IMR-90 (cell line): Measurements from ENCODE around the gene S100A4. TPM values are rescaled to one million over a fixed set of nuclear protein-coding genes. Genes with fewer than 3 reads are reported as not detected.

Experiments
- ATAC-seq: fragments of 200-7000 bp; cut with Tn5 transposase; 2 replicates; pipeline ENCODE4 v1.9.1; 2020; ENCODE audit warnings: low read depth, mild to moderate bottlenecking, moderate library complexity
- BruUV-seq: library from RNA; stranded (reverse); fragments of 400-500 nt; replicated peaks from 2 replicates; lab custom pipeline; 2021; lab: Mats Ljungman, UMichigan
- CTCF ChIA-PET: fragments of 300-600 bp; formaldehyde crosslinking; extraction: SDS; loops from one replicate; lab custom pipeline; 2021; ENCODE audit warnings: antibody characterized with exemption; lab: Yijun Ruan, JAX
- POLR2A ChIA-PET: fragments of 300-600 bp; sonication (Branson Sonifier 250); formaldehyde crosslinking; loops from one replicate; lab custom pipeline; 2022; ENCODE audit warnings: antibody characterized with exemption; ENCODE audit not compliant: unreplicated experiment; lab: Charles Lee
- DNase-seq: peaks from one replicate; pipeline ENCODE4 v3.0.0; 2013
- H2AFZ ChIP-seq: replicated peaks from 2 replicates; pipeline ENCODE3; 2013; ENCODE audit warnings: low read length, mild to moderate bottlenecking; ENCODE audit not compliant: poor library complexity
- H2AK5ac ChIP-seq: 2 replicates; pipeline ENCODE4 v1.6.1; 2013; ENCODE audit warnings: low read depth, low read length, inconsistent platforms
- H2AK9ac ChIP-seq: replicated peaks from 2 replicates; pipeline ENCODE3; 2013; ENCODE audit warnings: mild to moderate bottlenecking, low read depth, low read length, moderate library complexity; ENCODE audit not compliant: poor library complexity
- H2BK120ac ChIP-seq: 2 replicates; pipeline ENCODE4 v1.6.1; 2013; ENCODE audit warnings: low read depth, low read length, inconsistent platforms
- H2BK15ac ChIP-seq: 3 replicates; pipeline ENCODE4 v1.6.1; 2013; ENCODE audit warnings: low read depth, low read length, inconsistent platforms
- H2BK20ac ChIP-seq: 2 replicates; pipeline ENCODE4 v1.6.1; 2013; ENCODE audit warnings: low read depth, mild to moderate bottlenecking, inconsistent platforms, low read length, moderate library complexity
- H2BK5ac ChIP-seq: 2 replicates; pipeline ENCODE4 v1.6.1; 2013; ENCODE audit warnings: mild to moderate bottlenecking, low read depth, low read length, inconsistent platforms; ENCODE audit not compliant: poor library complexity, severe bottlenecking
- H3K14ac ChIP-seq: replicated peaks from 2 replicates; pipeline ENCODE4 v1.6.1; 2013; ENCODE audit warnings: low read depth, low read length, inconsistent platforms
- H3K18ac ChIP-seq: 2 replicates; pipeline ENCODE4 v1.6.1; 2013; ENCODE audit warnings: low read depth, low read length, control low read depth
- H3K23ac ChIP-seq: 2 replicates; pipeline ENCODE4 v1.6.1; 2013; ENCODE audit warnings: low read depth, low read length, inconsistent platforms
- H3K27ac ChIP-seq: 2 replicates; pipeline ENCODE4 v1.5.1; 2013; ENCODE audit warnings: mild to moderate bottlenecking, control low read depth, low read length; ENCODE audit not compliant: insufficient read depth
- H3K27me3 ChIP-seq: 2 replicates; pipeline ENCODE4 v1.6.1; 2013; ENCODE audit warnings: low read length; ENCODE audit not compliant: control insufficient read depth, insufficient read depth
- H3K36me3 ChIP-seq: 2 replicates; pipeline ENCODE4 v1.6.1; 2013; ENCODE audit warnings: low read length, mixed read lengths; ENCODE audit not compliant: control insufficient read depth, insufficient read depth
- H3K4ac ChIP-seq: 2 replicates; pipeline ENCODE4 v1.6.1; 2013; ENCODE audit warnings: low read depth, low read length, inconsistent platforms
- H3K4me1 ChIP-seq: 2 replicates; pipeline ENCODE4 v1.6.1; 2013; ENCODE audit warnings: low read length, mixed read lengths; ENCODE audit not compliant: control insufficient read depth, insufficient read depth
- H3K4me2 ChIP-seq: 2 replicates; pipeline ENCODE4 v1.6.1; 2013; ENCODE audit warnings: low read depth, mild to moderate bottlenecking, control low read depth, low read length, moderate library complexity
- H3K4me3 ChIP-seq: 2 replicates; pipeline ENCODE4 v1.5.1; 2013; ENCODE audit warnings: low read depth, mild to moderate bottlenecking, control low read depth, low read length, moderate library complexity; ENCODE audit not compliant: insufficient read depth
- H3K56ac ChIP-seq: 2 replicates; pipeline ENCODE4 v1.6.1; 2013; ENCODE audit warnings: low read length, inconsistent platforms; ENCODE audit not compliant: insufficient read depth; ENCODE audit errors: extremely low read depth
- H3K79me1 ChIP-seq, 2 experiments: 2 replicates each; pipeline ENCODE4 v1.6.1; 2013; ENCODE audit warnings: low read length in 2 of 2, inconsistent platforms in 1 of 2, low read depth in 1 of 2
- H3K9ac ChIP-seq: 2 replicates; pipeline ENCODE4 v1.6.1; 2013; ENCODE audit warnings: low read depth, low read length, control low read depth
- H3K9me1 ChIP-seq: 2 replicates; pipeline ENCODE4 v1.6.1; 2013; ENCODE audit warnings: low read length, inconsistent platforms; ENCODE audit not compliant: insufficient read depth
- H3K9me3 ChIP-seq: 2 replicates; pipeline ENCODE4 v1.6.1; 2013; ENCODE audit warnings: low read length; ENCODE audit not compliant: control insufficient read depth, insufficient read depth
- H4K20me1 ChIP-seq: 2 replicates; pipeline ENCODE4 v1.6.1; 2013; ENCODE audit warnings: low read length, inconsistent platforms; ENCODE audit not compliant: insufficient read depth
- H4K5ac ChIP-seq: 2 replicates; pipeline ENCODE4 v1.6.1; 2013; ENCODE audit warnings: mild to moderate bottlenecking, low read depth, low read length, control low read depth
- H4K8ac ChIP-seq, 2 experiments: 2 replicates each; pipeline ENCODE4 v1.6.1; 2013; ENCODE audit warnings: low read depth in 2 of 2, low read length in 2 of 2, control low read depth in 1 of 2, inconsistent platforms in 1 of 2
- H4K91ac ChIP-seq: 2 replicates; pipeline ENCODE4 v1.6.1; 2013; ENCODE audit warnings: low read depth, low read length, inconsistent platforms; ENCODE audit not compliant: insufficient read depth
- BHLHE40 ChIP-seq: fragments of 150-350 bp; IDR thresholded peaks from 2 replicates; pipeline ENCODE4 v1.6.1; 2016; ENCODE audit warnings: mild to moderate bottlenecking, low read depth, low read length
- CHD1 ChIP-seq: IDR thresholded peaks from 2 replicates; pipeline ENCODE4 v1.6.1; 2012; ENCODE audit warnings: low read depth, low read length, improper control_type of control experiment
- FOS ChIP-seq: fragments of 150-350 bp; IDR thresholded peaks from 2 replicates; pipeline ENCODE4 v1.6.1; 2016; ENCODE audit warnings: low read depth, low read length
- MAFK ChIP-seq: IDR thresholded peaks from 2 replicates; pipeline ENCODE4 v1.6.1; 2012; ENCODE audit warnings: low read depth, low read length, improper control_type of control experiment
- MAZ ChIP-seq: IDR thresholded peaks from 2 replicates; pipeline ENCODE4 v1.6.1; 2012; ENCODE audit warnings: low read depth, mild to moderate bottlenecking, low read length, improper control_type of control experiment, moderate library complexity, borderline replicate concordance
- MXI1 ChIP-seq: IDR thresholded peaks from 2 replicates; pipeline ENCODE4 v1.6.1; 2012; ENCODE audit warnings: low read depth, mild to moderate bottlenecking, low read length, moderate library complexity, borderline replicate concordance
- POLR2A ChIP-seq: IDR thresholded peaks from 2 replicates; pipeline ENCODE4 v1.6.1; 2012; ENCODE audit warnings: mild to moderate bottlenecking, low read depth, low read length
- RCOR1 ChIP-seq: IDR thresholded peaks from 2 replicates; pipeline ENCODE4 v1.6.1; 2012; ENCODE audit warnings: mild to moderate bottlenecking, low read length, improper control_type of control experiment; ENCODE audit not compliant: insufficient replicate concordance
- RFX5 ChIP-seq: IDR thresholded peaks from 2 replicates; pipeline ENCODE4 v1.8.0; 2012; ENCODE audit warnings: low read depth, mild to moderate bottlenecking, low read length, moderate library complexity
- WGBS, 2 experiments: methylation state at CpG; one replicate each; pipeline versions ENCODE4 v1.1.5 to v1.1.7; 2013; ENCODE audit warnings: missing lambda C conversion rate in 2 of 2; ENCODE audit not compliant: insufficient read length in 1 of 2; ENCODE audit errors: extremely low coverage in 2 of 2; 5-methylcytosine and 5-hydroxymethylcytosine counted together
- dilution Hi-C: fragments of 300-500 bp; cut with HindIII; formaldehyde crosslinking; loops from one replicate; pipeline ENCODE4 v1.14.3; 2018; ENCODE audit warnings: low sequenced_read_pairs; ENCODE audit not compliant: unreplicated experiment
- in situ Hi-C: fragments of 300-500 bp; cut with MboI; formaldehyde crosslinking; loops from 3 replicates; pipeline ENCODE4 v1.14.3; 2019; ENCODE audit warnings: low sequenced_read_pairs, inconsistent platforms, mixed read lengths
- intact Hi-C: fragments of 100-400 bp; cut with micrococcal nuclease; formaldehyde crosslinking; loops from 2 replicates; pipeline ENCODE4 v1.10.0; 2022
- polyA plus RNA-seq, 3 experiments: library from polyadenylated mRNA; depleted of rRNA; stranded (reverse); fragments of >200 nt; gene quantifications; 2 replicates each; pipeline ENCODE4 v1.2.3, GENCODE V29; 2012; ENCODE audit warnings: low replicate concordance in 1 of 3
- total RNA-seq: library from RNA; depleted of rRNA; stranded (reverse); fragments of >200 nt; gene quantifications from 2 replicates; pipeline ENCODE4 v1.2.3, GENCODE V29; 2012
- TF ChIP-seq, protein P1 (sequence below): fragments of 150-350 bp; IDR thresholded peaks from 2 replicates; pipeline ENCODE4 v1.6.1; 2017; ENCODE audit warnings: mild to moderate bottlenecking, antibody characterized with exemption, low read length, low read depth

Gene S100A4
- total and polyA plus RNA-seq, 2 of the 4 experiments (the other 2 are of a cell fraction) = 5.6 to 16.6 TPM

DNA sequence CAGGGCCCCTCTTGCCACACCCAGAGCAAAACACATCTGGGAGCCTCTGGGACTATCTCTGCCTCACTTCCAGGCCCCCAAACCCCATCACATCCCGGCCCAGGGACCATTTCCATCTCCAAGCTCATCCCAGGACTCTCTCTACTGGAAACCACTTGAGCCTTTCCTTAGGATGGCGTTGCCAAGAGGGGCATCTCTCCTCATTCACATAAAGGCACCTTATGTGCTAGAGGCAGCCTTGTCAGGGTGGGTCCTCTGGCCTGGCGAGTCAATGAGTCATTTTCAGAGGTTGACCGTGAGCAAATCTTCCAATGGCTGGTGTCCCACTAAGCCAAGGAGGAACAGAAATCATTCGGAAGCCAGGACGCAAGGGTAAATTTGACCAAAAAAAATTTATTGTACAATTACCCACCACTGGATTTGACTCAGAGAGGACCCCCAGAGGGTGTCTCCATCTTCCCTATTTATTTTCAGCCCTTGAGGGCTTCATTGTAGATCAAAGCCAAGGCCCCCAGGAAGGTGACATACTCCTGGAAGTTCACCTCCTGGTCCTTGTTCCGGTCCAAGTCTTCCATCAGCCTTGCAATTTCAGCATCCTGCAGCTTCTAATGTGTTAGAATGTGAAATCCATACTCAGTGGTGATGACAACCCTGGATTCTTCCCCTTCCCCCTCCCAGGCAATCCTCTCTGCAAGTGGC lies 11.2 kb downstream of the S100A4 start (continued):
- no peak for TF ChIP-seq RFX5
- no peak for TF ChIP-seq MXI1

DNA sequence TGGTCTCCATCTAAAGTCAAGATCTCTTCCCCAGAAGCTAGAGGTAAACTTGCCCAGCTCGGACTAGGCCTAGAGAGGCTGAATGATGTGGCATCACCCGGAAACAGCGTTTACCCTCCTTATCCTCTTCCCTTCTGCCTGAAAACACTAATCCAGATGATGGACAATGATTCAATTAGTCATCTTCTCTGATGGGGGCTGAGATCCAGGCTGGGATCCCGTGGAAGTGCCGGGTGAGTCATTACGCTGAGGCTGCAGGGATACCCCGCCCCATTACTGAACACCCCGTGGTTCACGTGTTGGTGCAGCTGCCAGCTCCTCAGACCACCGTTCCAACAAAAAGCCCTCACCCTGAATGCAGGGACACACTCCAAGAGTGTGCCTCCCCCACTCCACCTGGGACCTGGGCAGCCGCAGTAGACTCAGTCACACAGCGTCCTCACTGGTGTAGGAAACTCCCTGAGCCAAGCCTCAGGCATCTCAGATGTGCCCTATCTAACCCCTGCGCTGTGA lies 11.9 kb downstream of the S100A4 start:
- H2AK5ac ChIP-seq = peak overlapping the region; percentile 81
- dilution Hi-C loops (no loop called here), in situ Hi-C loops (loop anchor here (5.0 to 25.0 kb wide), 2 partner anchors 34 to 429 kb away; partner anchors contain the start of genes CREB3L4, CRTC2, S100A2 and SLC39A1), intact Hi-C loops (loop anchor here (1.0 to 5.0 kb wide), 5 partner anchors 22 to 181 kb away; partner anchors contain the start of genes ILF2, S100A1 and S100A13)
- H3K4me3 ChIP-seq = peak overlapping the region; percentile 82
- H3K18ac ChIP-seq = peak overlapping the region; percentile 43
- CTCF ChIA-PET = interaction anchor here (0.7 to 2.8 kb wide), 10 partner anchors 11 to 110 kb away, joined by 3 to 19 read pairs (median 4); partner anchors contain the start of genes CHTOP and S100A16
- peak overlapping the region; percentile 90 for H3K4me2 ChIP-seq
- H2AFZ ChIP-seq = peak overlapping the region; percentile 36
- peak overlapping the region; percentile 62 for H4K5ac ChIP-seq
- POLR2A ChIA-PET = interaction anchor here (1.1 to 3.9 kb wide), 3 partner anchors 33 to 93 kb away, joined by 5 to 34 read pairs (median 28); partner anchors contain the start of genes S100A13 and S100A2
- H2BK120ac ChIP-seq = peak overlapping the region; percentile 64
- peak overlapping the region; percentile 97 for H3K9ac ChIP-seq
- peaks cover 5 to 59% of the 10 kb centered on the region in 2 experiments; a peak in 3 of 4 replicates for H3K79me1 ChIP-seq
- H4K91ac ChIP-seq = peak overlapping the region; percentile 86
- peak overlapping the region; percentile 96 for H3K56ac ChIP-seq
- peak overlapping the region; percentile 87 for H2AK9ac ChIP-seq
- no peaks in the 10 kb centered on the region for H3K9me3 ChIP-seq
- 29% methylated on average over 7 of the region's 13 CpGs; no CpG with 5 or more reads in 1 of the 2 experiments for WGBS, 2 experiments
- peaks cover 11% of the 10 kb centered on the region for H3K36me3 ChIP-seq
- TF ChIP-seq RFX5 = no peak
- no peak for TF ChIP-seq MAFK
- TF ChIP-seq FOS = peak; percentile 93
- TF ChIP-seq POLR2A = peak; percentile 83; the same call in 1 of the 2 replicates
- peak; percentile 71; the same call in 1 of the 2 replicates for TF ChIP-seq MAZ
- TF ChIP-seq, protein P1, sequence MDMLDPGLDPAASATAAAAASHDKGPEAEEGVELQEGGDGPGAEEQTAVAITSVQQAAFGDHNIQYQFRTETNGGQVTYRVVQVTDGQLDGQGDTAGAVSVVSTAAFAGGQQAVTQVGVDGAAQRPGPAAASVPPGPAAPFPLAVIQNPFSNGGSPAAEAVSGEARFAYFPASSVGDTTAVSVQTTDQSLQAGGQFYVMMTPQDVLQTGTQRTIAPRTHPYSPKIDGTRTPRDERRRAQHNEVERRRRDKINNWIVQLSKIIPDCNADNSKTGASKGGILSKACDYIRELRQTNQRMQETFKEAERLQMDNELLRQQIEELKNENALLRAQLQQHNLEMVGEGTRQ = peak; percentile 75
- 0 out of 2 replicates have a peak, but pooled peaks have one; percentile 35 for TF ChIP-seq MXI1
- no peak for TF ChIP-seq RCOR1
- TF ChIP-seq BHLHE40 = peak; percentile 93
- TF ChIP-seq CHD1 = peak; percentile 29; the same call in 1 of the 2 replicates
- H2BK5ac ChIP-seq = peak overlapping the region; percentile 96
- BruUV-seq = no TSS peak
- peaks cover 23% of the 10 kb centered on the region for H3K9me1 ChIP-seq
- no peaks in the 10 kb centered on the region for H3K27me3 ChIP-seq
- peak overlapping the region; percentile 76 to 81 for H4K8ac ChIP-seq
- H3K27ac ChIP-seq = peak overlapping the region; percentile 91
- ATAC-seq = peak; percentile 22
- H3K23ac ChIP-seq = peak overlapping the region; percentile 99
- peak overlapping the region; percentile 94 for H3K4ac ChIP-seq
- H2BK20ac ChIP-seq = peak overlapping the region; percentile 18; the same call in 1 of the 2 replicates
- peak overlapping the region; percentile 99 for H3K14ac ChIP-seq
- peaks cover 18% of the 10 kb centered on the region for H4K20me1 ChIP-seq
- H2BK15ac ChIP-seq = 0 out of 3 replicates have a peak overlapping the region, but pooled peaks have one; percentile 2
- peaks cover 25% of the 10 kb centered on the region for H3K4me1 ChIP-seq
- DNase-seq = peak; percentile 93
